HepG2 (cell line): ENCODE results near the gene INO80B. TPM values are rescaled to one million over a fixed set of nuclear protein-coding genes. Genes with fewer than 3 reads are reported as not detected.

ENCODE experiments used
- ATF7-NPFF ChIP-seq: sonication (generic); formaldehyde crosslinking; IDR thresholded peaks from 2 replicates; pipeline ENCODE4 v1.8.1; 2023; ENCODE audit warnings: mild to moderate bottlenecking, low read depth, missing genetic modification reagents, moderate library complexity
- ATRX ChIP-seq: sonication (generic); formaldehyde crosslinking; IDR thresholded peaks from 2 replicates; pipeline ENCODE4 v1.4.0; 2020; ENCODE audit warnings: missing genetic modification reagents, borderline replicate concordance
- CCDC6 ChIP-seq: sonication (generic); formaldehyde crosslinking; IDR thresholded peaks from 2 replicates; pipeline ENCODE4 v1.8.1; 2022; ENCODE audit warnings: mild to moderate bottlenecking, missing genetic modification reagents, moderate library complexity
- CREB1 ChIP-seq, 2 experiments: fragments of 450-650 bp in 1 of 2; IDR thresholded peaks; 2 replicates each; pipeline ENCODE4 v1.6.1; 2016 to 2017; ENCODE audit warnings: control low read depth in 1 of 2, mild to moderate bottlenecking in 1 of 2, missing compliant biosample characterization in 1 of 2, missing genetic modification characterization in 1 of 2
- KLF13 ChIP-seq: sonication (generic); formaldehyde crosslinking; IDR thresholded peaks from 2 replicates; pipeline ENCODE4 v1.4.0; 2020; ENCODE audit warnings: mild to moderate bottlenecking, missing genetic modification reagents
- NFE2L2 ChIP-seq: fragments of 150-350 bp; IDR thresholded peaks from 2 replicates; pipeline ENCODE4 v1.6.1; 2014; ENCODE audit warnings: low read length
- NFKBIZ ChIP-seq: IDR thresholded peaks from 2 replicates; pipeline ENCODE4 v1.6.1; 2018; ENCODE audit warnings: missing genetic modification reagents, missing compliant biosample characterization
- PHF21A ChIP-seq: sonication (generic); formaldehyde crosslinking; IDR thresholded peaks from 2 replicates; pipeline ENCODE4 v1.5.0; 2020; ENCODE audit warnings: mild to moderate bottlenecking, missing genetic modification reagents
- POGZ ChIP-seq: sonication (generic); formaldehyde crosslinking; IDR thresholded peaks from 2 replicates; pipeline ENCODE4 v1.4.0; 2020; ENCODE audit warnings: mild to moderate bottlenecking, missing genetic modification reagents
- PPARG ChIP-seq: conservative IDR thresholded peaks from 2 replicates; pipeline ENCODE4 v1.6.1; 2016; ENCODE audit warnings: missing biosample characterization, missing genetic modification reagents
- RAD51 ChIP-seq: fragments of 450-650 bp; IDR thresholded peaks from 2 replicates; pipeline ENCODE4 v1.6.1; 2016; ENCODE audit warnings: borderline replicate concordance
- RARA ChIP-seq: IDR thresholded peaks from 2 replicates; pipeline ENCODE4 v1.6.1; 2016; ENCODE audit warnings: missing genetic modification reagents, missing compliant biosample characterization
- SALL1 ChIP-seq: sonication (generic); formaldehyde crosslinking; IDR thresholded peaks from 2 replicates; pipeline ENCODE4 v1.8.0; 2022; ENCODE audit warnings: mild to moderate bottlenecking, missing genetic modification reagents
- SMAD3 ChIP-seq: sonication (generic); formaldehyde crosslinking; IDR thresholded peaks from 2 replicates; pipeline ENCODE4 v1.4.0; 2020; ENCODE audit warnings: missing genetic modification reagents
- SNRNP70 ChIP-seq: fragments of 200-400 bp; formaldehyde crosslinking; IDR thresholded peaks from 2 replicates; pipeline ENCODE4 v1.6.1; 2017; ENCODE audit warnings: mild to moderate bottlenecking, low read depth, low read length, moderate library complexity
- TAF1 ChIP-seq: sonication (generic); formaldehyde crosslinking; IDR thresholded peaks from 2 replicates; pipeline ENCODE4 v1.4.0; 2020; ENCODE audit warnings: missing genetic modification reagents
- ZBTB8A ChIP-seq: sonication (generic); formaldehyde crosslinking; IDR thresholded peaks from 2 replicates; pipeline ENCODE4 v1.4.0; 2020; ENCODE audit warnings: mild to moderate bottlenecking, low read depth, missing genetic modification reagents, borderline replicate concordance
- ZFYVE20 ChIP-seq: sonication (generic); formaldehyde crosslinking; IDR thresholded peaks from 2 replicates; pipeline ENCODE4 v1.8.0; 2023; ENCODE audit warnings: low read depth, mild to moderate bottlenecking, moderate library complexity, missing genetic modification reagents, borderline replicate concordance
- ZMYM3 ChIP-seq: sonication (generic); formaldehyde crosslinking; IDR thresholded peaks from 2 replicates; pipeline ENCODE4 v1.5.1; 2020; ENCODE audit warnings: mild to moderate bottlenecking, missing genetic modification reagents
- ZNF10 ChIP-seq: sonication (generic); formaldehyde crosslinking; IDR thresholded peaks from 2 replicates; pipeline ENCODE4 v1.4.0; 2020; ENCODE audit warnings: mild to moderate bottlenecking, low read depth, missing genetic modification reagents, borderline replicate concordance
- ZNF143 ChIP-seq: sonication (generic); formaldehyde crosslinking; IDR thresholded peaks from 2 replicates; pipeline ENCODE4 v1.4.0; 2020; ENCODE audit warnings: missing genetic modification reagents
- ZNF329 ChIP-seq: sonication (generic); formaldehyde crosslinking; IDR thresholded peaks from 2 replicates; pipeline ENCODE4 v1.9.0; 2021; ENCODE audit warnings: low read depth, mild to moderate bottlenecking, missing genetic modification reagents
- ZNF572 ChIP-seq: sonication (generic); formaldehyde crosslinking; IDR thresholded peaks from 2 replicates; pipeline ENCODE4 v1.5.1; 2020; ENCODE audit warnings: mild to moderate bottlenecking, missing genetic modification reagents
- ZNF616 ChIP-seq: sonication (generic); formaldehyde crosslinking; IDR thresholded peaks from 2 replicates; pipeline ENCODE4 v1.5.0; 2020; ENCODE audit warnings: low read depth, mild to moderate bottlenecking, missing genetic modification reagents
- polyA plus RNA-seq, 8 experiments: library from polyadenylated mRNA; depleted of rRNA in 3 of 8; stranded (reverse) in 7 of 8; unstranded in 1 of 8; fragments of >200 nt; fragmentation: Illumina TruSeq in 4 of 8; extraction: Trizol in 4 of 8; gene quantifications; 2 replicates each; pipeline versions ENCODE4 v1.2.1 to v1.2.3, GENCODE V29; 2011 to 2016; ENCODE audit warnings: low read depth in 4 of 8, missing spikeins in 1 of 8, mixed read lengths in 1 of 8; ENCODE audit not compliant: insufficient read depth in 1 of 8
- total RNA-seq, 5 experiments: library from RNA; depleted of rRNA; stranded (reverse); fragments of >200 nt; fragmentation: Illumina TruSeq; extraction: Trizol; gene quantifications; 2 replicates each; pipeline ENCODE4 v1.2.3, GENCODE V29; 2016; ENCODE audit warnings: low read depth in 1 of 5
- TF ChIP-seq, protein P1 (sequence below): sonication (generic); formaldehyde crosslinking; IDR thresholded peaks from 2 replicates; pipeline ENCODE4 v1.4.0; 2020; ENCODE audit warnings: missing genetic modification reagents
- TF ChIP-seq, protein P2 (sequence below): sonication (generic); formaldehyde crosslinking; IDR thresholded peaks from 2 replicates; pipeline ENCODE4 v1.9.0; 2021; ENCODE audit warnings: missing genetic modification reagents, mild to moderate bottlenecking, borderline replicate concordance
- TF ChIP-seq, protein P3 (sequence below): sonication (generic); formaldehyde crosslinking; IDR thresholded peaks from 2 replicates; pipeline ENCODE4 v1.4.0; 2020; ENCODE audit warnings: mild to moderate bottlenecking, missing genetic modification reagents

The INO80B gene
- total and polyA plus RNA-seq, 2 of the 13 experiments (the other 11 are each of a cell fraction or from before 2014, with no cell fraction given), result 6.2 to 14.5 TPM

DNA sequence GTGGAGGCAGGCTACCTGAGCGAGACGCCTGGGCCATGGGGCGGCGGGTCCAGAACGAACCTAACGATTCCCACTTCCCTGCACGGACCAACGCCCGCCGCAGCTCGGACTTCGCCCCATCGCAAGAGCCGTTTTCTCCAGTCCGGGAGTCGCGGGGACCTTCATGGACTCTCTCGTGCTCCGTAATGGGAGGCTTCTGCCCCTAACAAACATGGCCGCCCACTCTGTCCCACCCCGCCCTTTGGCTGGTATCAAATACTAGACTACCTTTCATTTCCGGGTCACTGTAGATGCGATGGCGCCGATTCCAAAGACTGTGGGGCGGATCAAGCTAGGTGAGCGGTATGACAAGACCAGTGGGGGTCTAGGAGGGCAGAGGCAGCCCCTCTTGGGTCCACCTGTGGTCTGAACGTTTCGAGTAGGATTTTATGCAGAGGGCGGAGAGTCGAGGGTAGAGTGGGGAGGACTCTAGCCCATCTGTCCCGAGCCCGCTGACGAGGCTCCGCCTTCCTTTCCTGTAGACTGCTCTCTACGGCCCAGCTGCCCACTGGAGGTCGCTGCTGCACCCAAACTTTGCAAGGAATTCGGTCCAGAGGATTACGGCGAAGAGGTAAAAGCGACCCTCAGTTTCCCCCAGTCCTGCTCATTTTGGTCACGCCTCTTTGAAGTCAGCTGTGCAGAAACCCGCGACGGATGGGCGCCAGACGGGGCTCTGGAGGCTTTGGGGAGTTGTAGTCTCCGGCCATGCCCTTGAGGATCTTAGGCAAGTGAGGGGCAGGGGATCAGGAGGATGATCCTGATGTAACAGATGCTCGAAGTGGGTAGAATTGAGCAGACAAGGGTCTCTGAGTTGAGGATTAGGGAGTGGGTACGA, 28.2 kb downstream of the INO80B start, which contains the start of the genes CCDC142 and TTC31 (continued):
- TF ChIP-seq, protein P1, sequence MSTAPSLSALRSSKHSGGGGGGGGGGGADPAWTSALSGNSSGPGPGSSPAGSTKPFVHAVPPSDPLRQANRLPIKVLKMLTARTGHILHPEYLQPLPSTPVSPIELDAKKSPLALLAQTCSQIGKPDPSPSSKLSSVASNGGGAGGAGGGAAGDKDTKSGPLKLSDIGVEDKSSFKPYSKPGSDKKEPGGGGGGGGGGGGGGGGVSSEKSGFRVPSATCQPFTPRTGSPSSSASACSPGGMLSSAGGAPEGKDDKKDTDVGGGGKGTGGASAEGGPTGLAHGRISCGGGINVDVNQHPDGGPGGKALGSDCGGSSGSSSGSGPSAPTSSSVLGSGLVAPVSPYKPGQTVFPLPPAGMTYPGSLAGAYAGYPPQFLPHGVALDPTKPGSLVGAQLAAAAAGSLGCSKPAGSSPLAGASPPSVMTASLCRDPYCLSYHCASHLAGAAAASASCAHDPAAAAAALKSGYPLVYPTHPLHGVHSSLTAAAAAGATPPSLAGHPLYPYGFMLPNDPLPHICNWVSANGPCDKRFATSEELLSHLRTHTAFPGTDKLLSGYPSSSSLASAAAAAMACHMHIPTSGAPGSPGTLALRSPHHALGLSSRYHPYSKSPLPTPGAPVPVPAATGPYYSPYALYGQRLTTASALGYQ (CRISPR knock-in tag), result peak; percentile 82; the same call in 1 of the 2 replicates
- no peak for TF ChIP-seq CREB1 (IDR thresholded peaks at IDR 0.05)
- peak; percentile 91 for TF ChIP-seq CREB1 (CRISPR knock-in tag; IDR thresholded peaks at IDR 0.05)
- no peak; the same call in 1 of the 2 replicates for TF ChIP-seq POGZ
- no peak for TF ChIP-seq RAD51
- 0 out of 2 replicates have a peak, but pooled peaks have one; percentile 37 for TF ChIP-seq ZNF329 (CRISPR knock-in tag)
- 0 out of 2 replicates have a peak, but pooled peaks have one; percentile 31 for TF ChIP-seq ATRX
- TF ChIP-seq SMAD3, result peak; percentile 93
- TF ChIP-seq PHF21A (CRISPR knock-in tag), result peak; percentile 95
- no peak for TF ChIP-seq ZMYM3 (CRISPR knock-in tag)
- 0 out of 2 replicates have a peak, but pooled peaks have one; percentile 80 for TF ChIP-seq ZBTB8A
- TF ChIP-seq SALL1 (CRISPR knock-in tag), result peak; percentile 76
- 0 out of 2 replicates have a peak, but pooled peaks have one; percentile 1 for TF ChIP-seq NFE2L2
- no peak for TF ChIP-seq ZFYVE20 (CRISPR knock-in tag)
- no peak; the same call in 1 of the 2 replicates for TF ChIP-seq ZNF616 (CRISPR knock-in tag)
- TF ChIP-seq, protein P2, sequence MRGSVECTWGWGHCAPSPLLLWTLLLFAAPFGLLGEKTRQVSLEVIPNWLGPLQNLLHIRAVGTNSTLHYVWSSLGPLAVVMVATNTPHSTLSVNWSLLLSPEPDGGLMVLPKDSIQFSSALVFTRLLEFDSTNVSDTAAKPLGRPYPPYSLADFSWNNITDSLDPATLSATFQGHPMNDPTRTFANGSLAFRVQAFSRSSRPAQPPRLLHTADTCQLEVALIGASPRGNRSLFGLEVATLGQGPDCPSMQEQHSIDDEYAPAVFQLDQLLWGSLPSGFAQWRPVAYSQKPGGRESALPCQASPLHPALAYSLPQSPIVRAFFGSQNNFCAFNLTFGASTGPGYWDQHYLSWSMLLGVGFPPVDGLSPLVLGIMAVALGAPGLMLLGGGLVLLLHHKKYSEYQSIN (CRISPR knock-in tag), result no peak
- TF ChIP-seq, protein P3, sequence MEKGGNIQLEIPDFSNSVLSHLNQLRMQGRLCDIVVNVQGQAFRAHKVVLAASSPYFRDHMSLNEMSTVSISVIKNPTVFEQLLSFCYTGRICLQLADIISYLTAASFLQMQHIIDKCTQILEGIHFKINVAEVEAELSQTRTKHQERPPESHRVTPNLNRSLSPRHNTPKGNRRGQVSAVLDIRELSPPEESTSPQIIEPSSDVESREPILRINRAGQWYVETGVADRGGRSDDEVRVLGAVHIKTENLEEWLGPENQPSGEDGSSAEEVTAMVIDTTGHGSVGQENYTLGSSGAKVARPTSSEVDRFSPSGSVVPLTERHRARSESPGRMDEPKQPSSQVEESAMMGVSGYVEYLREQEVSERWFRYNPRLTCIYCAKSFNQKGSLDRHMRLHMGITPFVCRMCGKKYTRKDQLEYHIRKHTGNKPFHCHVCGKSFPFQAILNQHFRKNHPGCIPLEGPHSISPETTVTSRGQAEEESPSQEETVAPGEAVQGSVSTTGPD (CRISPR knock-in tag), result 0 out of 2 replicates have a peak, but pooled peaks have one; percentile 5
- TF ChIP-seq ATF7-NPFF, result no peak
- TF ChIP-seq KLF13, result no peak
- TF ChIP-seq NFKBIZ (CRISPR knock-in tag), result peak; percentile 29
- TF ChIP-seq CCDC6 (CRISPR knock-in tag), result peak; percentile 82
- TF ChIP-seq RARA (CRISPR knock-in tag), result peak; percentile 36
- peak; percentile 90 for TF ChIP-seq TAF1 (CRISPR knock-in tag)
- TF ChIP-seq ZNF10 (CRISPR knock-in tag), result no peak
- TF ChIP-seq ZNF143 (CRISPR knock-in tag), result peak; percentile 86
- no peak for TF ChIP-seq SNRNP70
- TF ChIP-seq ZNF572 (CRISPR knock-in tag), result peak; percentile 83; the same call in 1 of the 2 replicates
- TF ChIP-seq PPARG, result peak; percentile 63
